Endodermal cell (in vitro differentiated cells): ENCODE data around the gene UQCC2. TPM values are rescaled to one million over a fixed set of nuclear protein-coding genes. Genes with fewer than 3 reads are reported as not detected.

Source experiments
- DNase-seq: peaks from one replicate; pipeline ENCODE4 v3.0.0-alpha.2; 2017
- H3K27ac ChIP-seq: 2 replicates; pipeline ENCODE4 v1.5.1; 2013; ENCODE audit warnings: mild to moderate bottlenecking, low read depth, low read length, moderate library complexity
- H3K27me3 ChIP-seq: 2 replicates; pipeline ENCODE4 v1.6.1; 2013; ENCODE audit warnings: mild to moderate bottlenecking, low read length, moderate library complexity; ENCODE audit not compliant: insufficient read depth, control insufficient read depth, poor library complexity, severe bottlenecking
- H3K36me3 ChIP-seq: 2 replicates; pipeline ENCODE4 v1.7.0; 2013; ENCODE audit warnings: mild to moderate bottlenecking, low read length, moderate library complexity; ENCODE audit not compliant: control insufficient read depth, insufficient read depth
- H3K4me1 ChIP-seq: one replicate; pipeline ENCODE4 v1.7.0; 2013; ENCODE audit warnings: low read length; ENCODE audit not compliant: control insufficient read depth, insufficient read depth
- H3K4me3 ChIP-seq: 2 replicates; pipeline ENCODE4 v1.5.1; 2013; ENCODE audit warnings: mild to moderate bottlenecking, low read length, moderate library complexity
- H3K9ac ChIP-seq: 2 replicates; pipeline ENCODE4 v1.6.1; 2013; ENCODE audit warnings: mild to moderate bottlenecking, low read length, moderate library complexity; ENCODE audit not compliant: poor library complexity, severe bottlenecking; ENCODE audit errors: extremely low read depth
- H3K9me3 ChIP-seq: 2 replicates; pipeline ENCODE4 v1.6.1; 2013; ENCODE audit warnings: mild to moderate bottlenecking, low read length, moderate library complexity; ENCODE audit not compliant: control insufficient read depth
- H3K27ac Mint-ChIP-seq: 2 replicates; pipeline ENCODE4 v1.8.0; 2020; ENCODE audit warnings: mixed read lengths
- H3K27me3 Mint-ChIP-seq: 2 replicates; pipeline ENCODE4 v1.8.0; 2021; ENCODE audit warnings: mild to moderate bottlenecking, mixed read lengths; ENCODE audit not compliant: insufficient read depth
- H3K36me3 Mint-ChIP-seq: 2 replicates; pipeline ENCODE4 v1.8.0; 2020; ENCODE audit warnings: low read depth, mixed read lengths
- H3K4me1 Mint-ChIP-seq: 2 replicates; pipeline ENCODE4 v1.8.0; 2020; ENCODE audit warnings: mixed read lengths
- H3K4me3 Mint-ChIP-seq: 2 replicates; pipeline ENCODE4 v1.8.0; 2020; ENCODE audit warnings: mild to moderate bottlenecking, moderate library complexity, mixed read lengths
- H3K9me3 Mint-ChIP-seq: 2 replicates; pipeline ENCODE4 v1.8.0; 2020; ENCODE audit warnings: mild to moderate bottlenecking, mixed read lengths
- WGBS, 2 experiments: methylation state at CpG; one replicate each; pipeline versions ENCODE4 v1.1.5 to v1.1.7; 2013; ENCODE audit warnings: missing lambda C conversion rate in 2 of 2, mixed read lengths in 1 of 2; ENCODE audit not compliant: insufficient coverage in 1 of 2, insufficient read length in 1 of 2; 5-methylcytosine and 5-hydroxymethylcytosine counted together
- total RNA-seq, 2 donors: library from RNA; stranded (reverse); fragmentation: NEBNext Ultra II Directional in 1 of 2; extraction: Animal tissue kit (Norgen Biotek cat#: 25700) in 1 of 2; gene quantifications; 2 replicates in 1 of 2; 3 replicates in 1 of 2; pipeline ENCODE4 v1.2.1, GENCODE V29; 2021
- TF ChIP-seq, protein P1 (sequence below): fragments of 200-600 bp; sonication (generic); conservative IDR thresholded peaks from 2 replicates; pipeline ENCODE4 v1.5.0; 2021; ENCODE audit warnings: antibody characterized with exemption, mild to moderate bottlenecking

Gene UQCC2
- total RNA-seq, 2 donors from 2014 or later, result 120 to 174 TPM

DNA sequence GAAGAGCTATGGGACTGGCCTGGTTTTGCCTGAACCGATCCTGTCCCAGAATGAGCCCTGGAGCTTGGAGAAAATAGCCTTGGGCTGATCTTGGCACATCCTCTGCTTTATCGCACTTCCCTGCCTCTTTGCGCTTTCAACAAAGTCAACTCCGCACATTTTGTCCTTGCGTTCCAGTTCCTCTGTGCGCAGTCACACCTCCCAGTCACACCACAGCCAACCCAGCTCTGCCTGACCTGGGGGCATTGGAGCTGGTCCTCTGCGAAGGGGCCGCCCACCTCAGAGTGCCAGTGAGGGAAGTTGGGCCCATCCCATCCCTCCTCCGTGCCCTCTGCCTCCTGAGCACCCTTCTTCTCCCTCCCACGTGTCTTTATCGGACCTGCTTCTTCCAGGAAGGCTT, 16.9 kb upstream of the UQCC2 start:
- no peaks in the 10 kb centered on the region for H3K9me3 Mint-ChIP-seq
- Histone ChIP-seq H3K4me3 (no peak overlapping the region), H3K36me3 (no peaks in the 10 kb centered on the region), H3K9ac (no peak overlapping the region), H3K9me3 (no peaks in the 10 kb centered on the region), H3K27me3 (no peaks in the 10 kb centered on the region), H3K4me1 (no peaks in the 10 kb centered on the region), H3K27ac (no peak overlapping the region)
- H3K36me3 Mint-ChIP-seq, result no peaks in the 10 kb centered on the region
- no peak overlapping the region for H3K4me3 Mint-ChIP-seq
- no peak overlapping the region for H3K27ac Mint-ChIP-seq
- 92 to 98% methylated on average over 6 to 11 of the region's 11 CpGs for WGBS, 2 experiments
- peaks cover 4% of the 10 kb centered on the region for H3K27me3 Mint-ChIP-seq
- H3K4me1 Mint-ChIP-seq, result peaks cover 18% of the 10 kb centered on the region
- TF ChIP-seq, protein P1, sequence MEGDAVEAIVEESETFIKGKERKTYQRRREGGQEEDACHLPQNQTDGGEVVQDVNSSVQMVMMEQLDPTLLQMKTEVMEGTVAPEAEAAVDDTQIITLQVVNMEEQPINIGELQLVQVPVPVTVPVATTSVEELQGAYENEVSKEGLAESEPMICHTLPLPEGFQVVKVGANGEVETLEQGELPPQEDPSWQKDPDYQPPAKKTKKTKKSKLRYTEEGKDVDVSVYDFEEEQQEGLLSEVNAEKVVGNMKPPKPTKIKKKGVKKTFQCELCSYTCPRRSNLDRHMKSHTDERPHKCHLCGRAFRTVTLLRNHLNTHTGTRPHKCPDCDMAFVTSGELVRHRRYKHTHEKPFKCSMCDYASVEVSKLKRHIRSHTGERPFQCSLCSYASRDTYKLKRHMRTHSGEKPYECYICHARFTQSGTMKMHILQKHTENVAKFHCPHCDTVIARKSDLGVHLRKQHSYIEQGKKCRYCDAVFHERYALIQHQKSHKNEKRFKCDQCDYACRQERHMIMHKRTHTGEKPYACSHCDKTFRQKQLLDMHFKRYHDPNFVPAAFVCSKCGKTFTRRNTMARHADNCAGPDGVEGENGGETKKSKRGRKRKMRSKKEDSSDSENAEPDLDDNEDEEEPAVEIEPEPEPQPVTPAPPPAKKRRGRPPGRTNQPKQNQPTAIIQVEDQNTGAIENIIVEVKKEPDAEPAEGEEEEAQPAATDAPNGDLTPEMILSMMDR, result no peak
- no peak for DNase-seq

DNA sequence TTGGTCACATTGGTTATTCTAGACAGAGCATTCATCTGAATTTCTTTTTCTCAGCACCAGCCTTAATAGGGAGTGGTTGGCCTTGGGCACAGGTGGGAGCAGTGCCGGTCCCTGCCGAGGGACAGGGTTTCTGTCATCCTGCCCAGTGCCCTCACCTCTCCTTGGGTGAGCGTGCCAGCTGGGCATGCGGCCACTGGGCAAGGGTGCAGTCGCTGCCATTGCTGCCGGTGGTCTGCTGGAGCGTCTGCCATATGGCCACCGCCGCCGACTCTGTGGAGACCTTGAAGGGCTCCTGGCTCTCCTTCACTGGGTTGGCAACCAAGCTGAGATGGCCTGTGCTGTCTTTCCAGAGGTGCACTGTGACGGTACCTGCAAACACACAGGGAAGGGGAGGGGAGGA, 16.4 kb upstream of the UQCC2 start:
- H3K9me3 Mint-ChIP-seq, result no peaks in the 10 kb centered on the region
- no peaks in the 10 kb centered on the region for H3K4me1 ChIP-seq
- no peak overlapping the region for H3K4me3 Mint-ChIP-seq
- TF ChIP-seq, protein P1, result no peak
- no peak overlapping the region for H3K4me3 ChIP-seq
- H3K36me3 ChIP-seq, result no peaks in the 10 kb centered on the region
- H3K9me3 ChIP-seq, result no peaks in the 10 kb centered on the region
- no peaks in the 10 kb centered on the region for H3K27me3 ChIP-seq
- no peaks in the 10 kb centered on the region for H3K36me3 Mint-ChIP-seq
- peaks cover 18% of the 10 kb centered on the region for H3K4me1 Mint-ChIP-seq
- no peak overlapping the region for H3K27ac ChIP-seq
- peaks cover 7% of the 10 kb centered on the region for H3K27me3 Mint-ChIP-seq
- no peak overlapping the region for H3K27ac Mint-ChIP-seq
- H3K9ac ChIP-seq, result no peak overlapping the region
- DNase-seq, result no peak
- WGBS, 2 experiments, result 96% methylated on average over 11 of the region's 11 CpGs

DNA sequence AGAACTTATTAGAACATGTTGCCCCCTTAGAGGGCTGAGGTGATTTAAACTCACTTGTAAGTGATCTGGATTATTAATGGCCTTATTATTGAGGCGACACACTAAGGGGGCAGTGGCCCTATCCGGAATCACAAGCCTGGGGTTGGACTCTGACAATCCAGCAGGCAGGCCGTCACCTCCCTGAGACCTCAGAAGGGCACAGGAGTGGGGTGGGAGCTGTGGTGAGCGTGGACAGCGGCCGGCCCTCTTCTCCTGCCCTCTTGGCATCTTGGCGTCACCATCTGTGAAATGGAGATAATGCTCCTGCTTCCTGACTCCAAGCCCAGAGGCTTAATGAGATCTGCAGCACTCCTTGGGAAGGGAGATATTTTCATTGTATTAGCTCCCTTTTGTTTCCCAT, 15.6 kb upstream of the UQCC2 start:
- 92 to 95% methylated on average over 3 to 7 of the region's 7 CpGs for WGBS, 2 experiments
- H3K4me3 Mint-ChIP-seq, result no peak overlapping the region

More for the DNA sequence above, 15.6 kb upstream of the UQCC2 start:
- no peaks in the 10 kb centered on the region for H3K9me3 Mint-ChIP-seq
- Histone ChIP-seq H3K9ac (no peak overlapping the region), H3K36me3 (no peaks in the 10 kb centered on the region), H3K4me3 (no peak overlapping the region), H3K4me1 (no peaks in the 10 kb centered on the region), H3K27ac (no peak overlapping the region), H3K9me3 (no peaks in the 10 kb centered on the region), H3K27me3 (no peaks in the 10 kb centered on the region)
- DNase-seq, result no peak
- H3K27ac Mint-ChIP-seq, result no peak overlapping the region
- no peaks in the 10 kb centered on the region for H3K36me3 Mint-ChIP-seq
- peaks cover 9% of the 10 kb centered on the region for H3K27me3 Mint-ChIP-seq
- H3K4me1 Mint-ChIP-seq, result peaks cover 18% of the 10 kb centered on the region
- TF ChIP-seq, protein P1, result no peak
